ENCODE measurements around the gene LRRN2. TPM values are rescaled to one million over a fixed set of nuclear protein-coding genes. Genes with fewer than 3 reads are reported as not detected.

LRRN2 gene
- total and polyA plus RNA-seq, 11 donors = 0.65 to 4.2 (median 1.5) TPM

DNA sequence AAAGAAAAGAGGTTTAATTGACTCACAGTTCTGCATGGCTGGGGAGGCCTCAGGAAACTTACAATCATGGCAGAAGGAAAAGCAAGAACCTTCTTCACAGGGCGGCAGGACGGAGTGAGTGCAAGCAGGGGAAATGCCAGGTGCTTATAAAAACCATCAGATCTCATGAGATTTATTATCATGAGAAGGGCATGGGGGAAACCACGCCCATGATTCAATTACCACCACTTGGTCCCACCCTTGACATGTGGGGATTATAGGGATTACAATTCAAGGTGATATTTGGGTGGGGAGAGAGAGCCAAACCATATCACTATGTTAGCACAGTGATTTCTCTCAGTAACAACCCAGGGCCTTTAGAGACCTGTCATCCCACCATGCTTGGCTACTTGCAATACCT lies 39.9 kb downstream of the LRRN2 start:
- Histone ChIP-seq H3K27ac (no peak overlapping the region), H3K36me3 (no peaks in the 10 kb centered on the region), H3K4me3 (no peak overlapping the region), H3K4me1 (no peaks in the 10 kb centered on the region), H3K9me3 (no peaks in the 10 kb centered on the region), H3K27me3 (peaks cover 0 to 14% (median 0%) of the 10 kb centered on the region in 9 donors)
- ATAC-seq (no peak), DNase-seq (no peak)
- no peak for TF ChIP-seq POLR2A (IDR thresholded peaks at IDR 0.05)
- TF ChIP-seq, protein P1, sequence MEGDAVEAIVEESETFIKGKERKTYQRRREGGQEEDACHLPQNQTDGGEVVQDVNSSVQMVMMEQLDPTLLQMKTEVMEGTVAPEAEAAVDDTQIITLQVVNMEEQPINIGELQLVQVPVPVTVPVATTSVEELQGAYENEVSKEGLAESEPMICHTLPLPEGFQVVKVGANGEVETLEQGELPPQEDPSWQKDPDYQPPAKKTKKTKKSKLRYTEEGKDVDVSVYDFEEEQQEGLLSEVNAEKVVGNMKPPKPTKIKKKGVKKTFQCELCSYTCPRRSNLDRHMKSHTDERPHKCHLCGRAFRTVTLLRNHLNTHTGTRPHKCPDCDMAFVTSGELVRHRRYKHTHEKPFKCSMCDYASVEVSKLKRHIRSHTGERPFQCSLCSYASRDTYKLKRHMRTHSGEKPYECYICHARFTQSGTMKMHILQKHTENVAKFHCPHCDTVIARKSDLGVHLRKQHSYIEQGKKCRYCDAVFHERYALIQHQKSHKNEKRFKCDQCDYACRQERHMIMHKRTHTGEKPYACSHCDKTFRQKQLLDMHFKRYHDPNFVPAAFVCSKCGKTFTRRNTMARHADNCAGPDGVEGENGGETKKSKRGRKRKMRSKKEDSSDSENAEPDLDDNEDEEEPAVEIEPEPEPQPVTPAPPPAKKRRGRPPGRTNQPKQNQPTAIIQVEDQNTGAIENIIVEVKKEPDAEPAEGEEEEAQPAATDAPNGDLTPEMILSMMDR (IDR thresholded peaks at IDR 0.05) = no peak
- WGBS, 4 donors = 81 to 90% (median 86%) methylated on average over 3 of the region's 3 CpGs
- intact Hi-C loops (cut with DNase I) = no loop called here

DNA sequence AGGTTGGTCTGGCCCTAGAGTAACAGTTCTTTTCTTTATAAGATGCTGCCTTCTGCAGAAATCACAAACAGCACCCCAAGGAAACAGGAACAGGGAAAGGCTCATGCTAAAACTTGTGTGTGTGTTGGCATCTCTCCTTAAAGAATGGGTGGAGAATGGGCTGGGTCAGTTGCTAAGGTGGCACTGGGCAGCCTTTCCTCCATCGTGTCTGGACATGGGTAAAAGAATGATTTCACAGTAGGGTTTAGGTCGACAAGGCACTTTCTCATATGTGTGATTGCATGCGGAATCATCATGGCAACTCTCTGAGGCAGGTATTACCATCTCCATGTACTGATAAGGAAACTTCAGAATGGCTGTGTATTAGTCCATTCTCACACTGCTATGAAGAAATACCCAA lies 40.3 kb downstream of the LRRN2 start:
- DNase-seq (no peak), ATAC-seq (no peak)
- Histone ChIP-seq H3K4me3 (no peak overlapping the region), H3K27ac (no peak overlapping the region), H3K4me1 (no peaks in the 10 kb centered on the region), H3K9me3 (peaks cover 0 to under 1% (median 0%) of the 10 kb centered on the region in 12 donors), H3K27me3 (peaks cover 0 to 14% (median 0%) of the 10 kb centered on the region in 9 donors), H3K36me3 (no peaks in the 10 kb centered on the region)
- intact Hi-C loops (cut with DNase I) = no loop called here
- 80 to 87% (median 85%) methylated on average over 3 of the region's 3 CpGs for WGBS, 4 donors
- TF ChIP-seq, protein P1 (IDR thresholded peaks at IDR 0.05) = no peak
- no peak for TF ChIP-seq POLR2A (IDR thresholded peaks at IDR 0.05)

DNA sequence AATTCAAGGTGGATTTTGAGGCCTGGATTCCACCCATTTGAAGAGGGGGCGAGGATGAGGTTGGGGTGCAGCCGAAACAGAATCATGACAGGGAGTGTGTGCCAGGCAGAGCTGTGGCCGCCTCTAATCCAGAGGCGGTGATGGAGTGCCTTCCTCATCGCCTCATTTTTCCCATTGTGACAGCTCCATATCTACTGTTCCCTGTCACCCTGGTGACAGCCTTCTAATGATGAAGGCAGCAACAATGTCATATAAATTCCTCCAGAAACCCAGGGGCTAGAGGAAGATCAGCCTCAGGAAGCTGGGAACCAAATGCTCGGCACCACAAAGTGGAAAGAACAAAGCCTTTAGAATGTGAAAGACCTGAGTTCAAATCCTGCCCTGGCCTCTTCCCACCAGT lies 42.0 kb downstream of the LRRN2 start:
- TF ChIP-seq, protein P1 (IDR thresholded peaks at IDR 0.05) = no peak
- TF ChIP-seq POLR2A (IDR thresholded peaks at IDR 0.05) = no peak
- peaks cover 0 to 14% (median 0%) of the 10 kb centered on the region in 9 donors for H3K27me3 ChIP-seq
- ATAC-seq = no peak
- peaks cover 0 to 7% (median 0%) of the 10 kb centered on the region in 12 donors for H3K9me3 ChIP-seq
- intact Hi-C loops (cut with DNase I) = no loop called here
- no peak for DNase-seq
- WGBS, 4 donors = 73 to 79% (median 78%) methylated on average over 6 of the region's 6 CpGs
- no peaks in the 10 kb centered on the region for H3K36me3 ChIP-seq
- H3K4me1 ChIP-seq = no peaks in the 10 kb centered on the region
- no peak overlapping the region for H3K27ac ChIP-seq
- no peak overlapping the region for H3K4me3 ChIP-seq

- Histone ChIP-seq H3K4me1 (peaks cover 0 to 6% (median 0%) of the 10 kb centered on the region in 12 donors), H3K27me3 (peaks cover 0 to 14% (median 0%) of the 10 kb centered on the region in 9 donors), H3K9me3 (peaks cover 0 to 7% (median 0%) of the 10 kb centered on the region in 12 donors), H3K27ac (no peak overlapping the region), H3K4me3 (no peak overlapping the region), H3K36me3 (no peaks in the 10 kb centered on the region)
- intact Hi-C loops (cut with DNase I) = no loop called here
- ATAC-seq = no peak
- DNase-seq = no peak
- TF ChIP-seq, protein P1 (IDR thresholded peaks at IDR 0.05) = no peak
- no peak for TF ChIP-seq POLR2A (IDR thresholded peaks at IDR 0.05)
- WGBS, 4 donors = 87 to 93% (median 89%) methylated on average over 3 of the region's 3 CpGs
These were observed 43.6 kb downstream of the LRRN2 start for GRCh38 chr1:204641936-204642335.
